GM19238 (cell line): ENCODE data around the gene ADGRB2.

Source experiments
- DNase-seq: peaks from one replicate; pipeline ENCODE4 v3.0.0; 2011; ENCODE audit warnings: low spot score; ENCODE audit not compliant: insufficient read length

Gene ADGRB2

DNA sequence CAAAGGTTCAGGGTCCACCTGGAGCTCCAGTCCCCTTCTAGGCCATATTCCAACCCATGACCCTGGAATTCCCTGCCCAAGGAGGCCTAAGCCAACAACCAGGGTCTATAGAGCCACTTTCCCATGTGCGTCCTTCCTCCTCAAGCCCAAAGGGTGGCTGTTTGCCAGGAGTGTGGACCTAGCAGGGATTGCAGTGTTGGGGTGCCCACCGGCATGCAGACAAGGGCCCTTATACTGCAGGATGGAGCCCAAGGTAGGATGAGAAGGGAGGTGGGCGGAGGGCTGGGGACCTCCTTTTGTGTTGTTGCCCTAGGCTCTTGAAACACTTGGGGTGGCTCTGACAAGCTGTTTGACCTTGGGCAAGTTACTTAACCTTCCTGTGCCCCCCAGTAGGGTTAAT, 19.7 kb upstream of the ADGRB2 start:
- no peak for DNase-seq

DNA sequence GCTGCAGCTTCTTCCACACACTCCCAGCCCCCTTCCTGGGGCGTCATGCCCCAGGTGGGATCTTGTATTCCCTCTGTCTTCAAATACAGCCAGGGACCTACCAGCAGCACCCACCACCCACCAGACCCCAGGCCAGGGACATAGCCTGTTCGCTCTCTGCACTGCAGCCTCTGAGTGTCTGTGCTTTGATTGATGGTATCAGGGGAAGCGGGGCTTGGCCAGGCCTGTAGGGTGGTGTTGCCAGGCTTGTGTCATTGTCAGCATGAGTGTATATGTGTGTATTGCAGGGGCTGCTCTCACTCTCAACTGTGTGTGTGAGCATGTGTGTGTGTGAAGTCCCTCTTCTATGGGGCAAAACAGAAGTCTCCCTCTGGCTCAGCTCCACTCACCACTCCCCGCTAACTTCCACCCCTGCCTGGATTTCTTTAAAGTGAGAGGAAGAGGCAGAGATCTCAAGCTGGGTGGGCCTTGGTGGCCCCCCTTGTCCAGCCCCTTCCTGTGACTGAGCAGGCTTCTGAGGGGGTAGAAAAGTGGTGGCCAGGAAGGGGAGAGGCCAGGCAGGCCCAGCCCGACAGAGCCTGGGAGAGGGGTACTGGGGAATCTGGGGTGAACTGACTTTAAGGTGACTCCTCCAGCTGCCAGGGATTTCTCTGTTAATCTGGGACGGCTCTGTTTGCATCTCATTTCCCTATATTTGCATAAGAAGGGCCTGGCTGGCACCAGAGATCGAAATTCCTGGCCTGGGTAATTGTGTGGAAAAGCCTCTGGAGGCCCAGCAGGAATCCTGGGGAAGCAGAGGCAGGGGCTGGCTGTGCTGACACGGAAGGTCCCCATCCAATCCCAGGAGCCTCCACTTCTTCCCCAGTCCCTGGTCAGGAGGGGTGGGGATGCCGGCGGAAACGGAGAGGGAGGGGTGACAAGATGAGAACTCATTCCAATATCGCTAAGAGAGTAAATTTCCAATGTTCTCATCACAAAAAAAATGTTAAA, 18.6 kb upstream of the ADGRB2 start:
- no peak for DNase-seq

DNA sequence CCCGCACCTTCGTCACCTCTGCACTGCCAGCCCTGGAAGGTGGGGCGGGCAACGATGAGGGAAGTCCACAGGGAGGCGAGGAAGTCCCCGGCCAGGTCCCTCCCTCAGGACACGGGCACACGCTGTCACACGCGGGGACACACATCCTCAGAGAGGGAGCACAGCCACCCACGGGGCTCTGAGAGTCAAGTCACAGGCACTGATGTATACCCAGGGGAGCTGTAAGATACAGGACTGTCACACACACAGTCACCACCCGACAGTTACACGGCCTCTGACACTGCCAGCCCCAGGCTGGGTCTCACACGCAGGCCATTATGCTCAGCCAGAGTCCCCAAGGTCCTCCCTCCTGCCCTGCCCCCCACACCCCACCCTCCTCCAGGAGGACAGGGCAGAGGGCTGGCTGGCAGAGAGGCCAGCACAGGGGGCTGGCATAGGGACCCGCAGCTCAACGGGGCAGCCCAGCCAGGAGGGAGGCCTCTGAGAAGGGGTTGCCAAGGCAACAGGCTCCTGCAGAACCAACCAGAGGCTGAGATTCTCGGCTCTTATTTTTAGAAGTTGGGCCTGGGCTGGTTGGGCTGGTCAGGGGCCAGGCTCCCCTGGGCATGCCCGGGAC, 17.7 kb upstream of the ADGRB2 start:
- no peak for DNase-seq

DNA sequence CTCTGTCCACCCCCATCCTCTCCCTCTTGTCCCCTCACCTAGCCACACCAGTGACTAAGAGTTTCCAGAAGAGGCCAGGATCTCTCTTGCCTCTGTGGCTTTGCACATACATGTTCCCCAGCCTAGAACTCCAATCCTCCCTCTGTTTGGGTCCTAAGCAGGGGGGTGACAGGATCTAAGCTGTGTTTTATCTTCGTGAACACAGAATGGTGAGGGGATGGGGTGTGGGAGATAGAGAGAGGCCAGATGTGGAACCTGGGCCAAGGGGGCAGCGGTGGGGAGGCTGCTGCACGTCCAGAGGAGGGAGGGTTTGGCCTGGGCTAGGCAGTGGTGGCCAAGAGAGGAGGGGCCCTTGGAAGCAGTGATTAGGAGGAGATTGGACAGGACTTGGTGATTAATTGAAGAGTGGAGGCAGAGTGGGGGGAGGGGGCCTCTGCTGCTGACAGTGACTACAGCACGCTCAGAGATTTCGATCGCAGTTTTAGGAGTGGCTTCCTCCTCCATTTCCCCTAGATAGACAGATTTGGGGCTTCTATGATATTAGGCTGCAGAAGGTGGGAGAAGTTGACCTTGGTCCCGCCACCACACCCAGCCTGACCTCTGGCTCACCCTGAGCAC, 17.1 kb upstream of the ADGRB2 start:
- DNase-seq, result no peak

GRCh38 chr1:31780632-31781031, 16.5 kb upstream of the ADGRB2 start:
- DNase-seq, result no peak

GRCh38 chr1:31779687-31780086, 15.5 kb upstream of the ADGRB2 start:
- no peak for DNase-seq

DNA sequence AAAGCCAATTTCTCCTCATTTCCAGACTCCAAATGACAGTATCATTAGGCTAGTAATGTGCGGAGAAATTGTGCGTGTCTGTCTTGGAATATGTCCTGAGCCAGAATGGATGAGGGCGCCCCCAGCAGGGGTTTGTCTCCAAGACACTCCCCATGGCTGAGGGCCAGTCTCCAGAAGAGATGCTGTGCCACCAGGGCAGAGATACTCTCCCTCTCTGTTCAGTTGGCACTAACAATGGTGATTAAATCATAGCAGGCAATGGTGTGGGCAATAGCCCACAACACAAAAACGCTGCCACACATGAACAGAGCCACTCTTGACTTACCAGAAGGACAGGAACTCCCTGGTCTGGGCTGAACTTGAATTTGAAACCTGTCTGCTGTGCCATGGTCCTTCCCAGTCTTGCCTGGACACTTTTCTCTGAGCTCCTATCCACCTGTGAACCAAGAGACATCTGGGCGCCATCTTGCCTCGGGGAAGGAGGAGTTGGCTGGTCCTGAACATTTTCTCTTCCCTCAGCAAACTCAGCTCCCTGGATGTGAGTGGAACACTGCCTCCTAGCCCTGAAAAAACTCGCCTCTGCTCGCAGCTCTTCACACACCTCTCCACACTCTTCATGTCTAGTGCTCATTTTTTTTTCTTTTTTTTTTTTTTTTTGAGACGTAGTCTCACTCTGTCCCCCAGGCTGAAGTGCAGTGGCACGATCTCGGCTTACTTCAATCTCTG, 14.8 kb upstream of the ADGRB2 start:
- DNase-seq, result no peak

DNA sequence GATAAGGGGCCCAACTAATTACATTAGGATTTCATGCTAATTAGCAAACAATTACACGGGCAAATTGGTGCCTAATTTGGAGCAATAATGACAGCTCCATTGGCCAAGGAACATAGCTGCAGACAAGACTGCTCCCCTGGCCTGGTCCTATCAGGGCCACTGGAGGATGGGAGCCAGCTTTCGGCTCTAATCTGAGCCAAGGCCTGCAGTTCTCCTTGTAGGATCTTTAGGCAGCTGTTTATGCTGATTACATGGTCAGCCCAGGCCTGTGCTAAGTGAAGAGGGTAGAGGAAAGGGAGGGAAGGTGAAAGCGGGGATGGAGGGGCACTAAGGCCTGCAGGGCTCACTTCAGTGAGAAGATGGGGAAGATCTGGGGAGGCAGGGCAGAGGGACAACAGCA, 12.4 kb upstream of the ADGRB2 start:
- no peak for DNase-seq

DNA sequence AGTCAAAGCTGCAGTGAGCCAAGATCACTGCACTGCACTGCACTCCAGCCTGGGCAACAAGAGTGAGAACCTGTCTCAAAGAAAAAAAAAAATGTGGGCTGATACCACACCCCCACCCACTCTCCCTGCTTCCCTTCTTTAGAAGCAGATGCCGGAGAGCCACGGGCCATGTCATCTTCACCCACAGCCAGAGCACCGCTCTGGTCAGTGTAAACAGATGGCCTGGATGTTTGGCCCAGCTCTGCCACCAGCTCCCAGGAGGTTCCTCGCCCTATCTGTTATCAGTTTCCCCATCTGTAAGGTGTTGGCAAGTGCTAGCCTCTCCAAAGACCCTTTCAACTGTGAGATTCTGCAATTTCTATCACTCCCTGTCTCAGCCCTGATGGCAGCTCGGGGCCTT, 11.9 kb upstream of the ADGRB2 start:
- DNase-seq, result no peak

DNA sequence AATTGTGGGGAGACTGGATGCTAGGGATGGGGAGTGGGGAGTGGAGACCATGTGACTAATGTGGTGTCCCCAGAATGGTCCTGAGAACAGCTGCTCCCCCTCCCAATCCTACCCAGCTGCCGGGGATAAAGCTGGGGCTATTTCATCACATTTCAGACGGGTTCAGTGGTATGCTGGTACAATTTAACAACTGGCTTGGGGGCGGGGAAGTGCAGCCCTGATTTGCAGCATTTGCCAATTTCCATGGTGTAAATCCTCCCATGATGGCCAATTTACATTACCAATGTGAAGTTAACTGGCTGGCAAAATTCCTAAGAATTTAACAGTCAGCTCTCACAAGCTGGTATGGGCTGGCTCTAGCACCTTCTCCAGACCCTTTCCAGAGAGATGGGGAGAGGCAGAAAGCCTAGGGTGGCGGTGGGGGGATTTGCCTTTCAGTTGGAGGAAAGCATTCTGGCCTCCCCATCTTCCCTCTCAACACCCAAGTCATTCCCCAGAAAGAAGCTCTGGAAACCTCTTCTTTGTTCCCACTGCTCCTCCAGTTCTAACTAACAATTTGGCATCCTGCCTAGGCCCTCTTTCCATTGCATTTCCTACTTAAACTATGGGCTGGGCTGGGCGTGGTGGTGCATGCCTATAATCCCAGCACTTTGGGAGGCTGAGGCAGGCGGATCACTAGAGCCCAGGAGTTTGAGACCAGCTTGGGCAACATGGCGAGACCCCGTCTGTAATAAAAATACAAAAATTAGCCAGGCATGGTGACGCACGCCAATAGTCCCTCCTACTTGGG, 11.3 kb upstream of the ADGRB2 start:
- DNase-seq, result no peak

DNA sequence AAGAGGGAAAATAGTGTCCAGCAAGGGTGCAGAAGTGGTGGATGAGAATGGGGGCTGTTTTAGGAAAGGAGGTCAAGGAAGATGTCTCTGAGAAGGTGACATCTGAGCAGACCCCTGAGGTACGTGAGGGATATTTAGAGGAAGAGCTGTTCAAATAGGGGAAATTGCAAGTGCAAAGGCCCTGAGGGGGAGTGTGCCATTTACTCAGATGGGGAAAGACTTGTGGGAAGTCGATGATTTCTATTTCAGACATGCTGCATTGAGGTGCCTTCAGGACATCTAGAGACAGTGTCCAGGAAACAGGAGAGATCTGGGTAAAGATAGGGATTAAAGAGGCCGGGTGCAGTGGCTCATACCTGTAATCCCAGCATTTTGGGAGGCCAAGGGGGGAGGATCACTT, 10.4 kb upstream of the ADGRB2 start:
- no peak for DNase-seq

- DNase-seq, result no peak
Observed at GRCh38 chr1:31773861-31774260, 9.7 kb upstream of the ADGRB2 start.

DNA sequence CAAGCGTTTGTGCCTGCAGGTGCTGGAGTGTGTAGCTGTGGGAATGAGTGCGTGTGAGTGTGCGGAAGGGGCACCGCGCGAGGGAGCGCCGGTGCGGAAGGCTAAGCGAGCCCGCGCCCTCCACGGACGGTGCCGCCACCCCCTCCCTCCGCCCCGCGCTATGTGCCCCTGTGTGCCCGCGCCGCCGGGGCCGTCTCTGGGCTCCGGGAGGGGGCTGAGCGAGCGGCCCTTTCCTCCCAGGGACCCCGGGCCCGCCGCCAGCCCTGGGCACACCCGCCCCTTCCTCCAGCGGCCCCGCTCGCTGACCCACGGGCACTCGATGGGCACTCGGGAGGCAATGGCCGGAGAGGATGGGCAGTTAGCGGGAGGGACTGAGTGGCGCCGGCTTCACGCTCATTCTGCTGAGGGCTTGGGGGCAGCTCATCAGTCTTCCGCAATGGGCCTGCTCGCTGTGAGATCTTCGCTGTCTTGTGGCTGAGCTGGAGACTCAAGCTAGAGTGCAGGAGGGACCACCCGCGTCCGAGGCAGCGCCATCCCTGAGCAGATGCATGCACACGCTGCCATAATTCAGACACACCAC, 8.6 kb upstream of the ADGRB2 start:
- no peak for DNase-seq

- DNase-seq, result no peak
Observed at GRCh38 chr1:31771891-31772668, 7.9 kb upstream of the ADGRB2 start.

- DNase-seq, result no peak
Observed at GRCh38 chr1:31769720-31770390, 5.7 kb upstream of the ADGRB2 start.

DNA sequence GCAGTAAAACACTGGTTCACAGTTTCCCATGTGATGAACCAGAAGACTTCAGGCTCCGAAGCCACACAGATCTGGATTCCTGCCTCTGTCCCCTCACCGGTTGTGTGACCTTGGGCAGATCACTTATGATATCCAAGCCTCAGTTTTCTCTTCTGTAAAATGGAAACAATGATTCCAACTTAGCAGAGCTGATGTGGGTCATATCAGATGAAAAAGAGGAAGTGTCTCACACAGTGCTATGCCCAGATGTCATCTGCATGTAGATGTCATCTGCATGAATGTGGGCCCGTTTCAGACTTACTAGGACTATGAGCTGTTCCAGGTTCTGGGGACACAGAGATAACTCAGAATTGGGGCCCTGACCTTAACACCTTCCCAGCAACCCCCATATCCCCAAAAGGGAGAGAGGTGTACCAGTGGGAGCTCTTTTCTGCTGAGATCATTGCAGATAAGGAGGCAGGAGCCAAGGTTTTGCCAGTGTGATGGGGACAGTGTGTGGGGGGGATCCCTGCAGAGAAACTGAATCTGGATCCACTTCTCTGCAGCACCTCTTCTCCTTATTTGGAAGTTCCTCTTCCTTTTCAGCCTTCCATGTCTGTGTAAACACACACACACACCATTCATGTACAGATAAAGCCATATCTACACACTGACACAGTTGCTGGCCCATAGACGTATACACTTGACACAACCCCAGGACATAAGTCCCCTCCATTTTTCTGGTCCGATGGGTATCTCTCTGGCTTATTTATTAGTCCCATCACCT, 5.0 kb upstream of the ADGRB2 start:
- no peak for DNase-seq

DNA sequence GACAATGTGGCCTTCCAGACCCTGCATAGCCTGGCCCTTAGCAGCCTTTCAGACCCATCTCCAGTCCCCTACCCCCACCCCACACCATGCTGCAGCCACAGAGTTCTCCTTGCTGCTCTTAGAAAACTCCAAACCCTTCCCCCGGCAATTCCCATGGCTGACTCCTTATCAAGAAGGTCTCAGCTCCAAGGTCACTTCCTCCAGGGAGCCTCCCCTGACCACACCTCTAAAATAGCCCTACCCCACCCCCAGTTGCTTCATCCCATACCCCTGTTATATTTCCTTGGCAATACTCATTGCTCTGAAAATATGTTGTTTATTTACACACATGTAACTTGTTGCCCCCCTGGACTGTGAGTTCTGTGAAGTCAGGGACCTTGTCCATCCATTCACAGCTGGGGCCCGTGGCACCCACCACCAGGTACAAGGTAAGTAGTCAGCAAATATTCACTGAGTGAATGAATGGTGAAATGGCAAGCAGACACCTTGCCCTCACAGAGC, 4.3 kb upstream of the ADGRB2 start:
- DNase-seq, result no peak

DNA sequence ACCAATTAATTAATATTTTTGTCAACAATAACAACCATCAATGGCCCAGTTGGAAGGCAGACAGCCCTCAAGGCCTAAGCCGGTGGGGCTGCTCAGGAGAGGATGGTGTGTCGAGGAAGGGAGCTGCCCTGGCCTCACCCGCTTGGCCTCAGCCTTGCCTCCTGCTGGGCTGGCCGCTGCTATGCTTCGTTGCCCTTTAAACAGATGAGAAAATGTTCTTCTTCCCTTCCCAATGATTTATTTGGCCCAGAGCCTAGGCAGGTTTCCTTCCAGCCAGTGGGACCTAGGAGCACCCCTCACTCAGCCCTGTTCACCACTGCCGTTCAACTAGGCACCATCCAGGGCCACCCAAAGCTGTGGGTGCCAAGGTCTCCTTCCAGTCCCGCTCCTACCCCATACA, 3.1 kb upstream of the ADGRB2 start:
- DNase-seq, result no peak
